Tibial artery (tissue), 4 donors: ENCODE measurements around the gene MBNL2.

Experiments
- DNase-seq, 2 donors: peaks; one replicate each; pipeline ENCODE4 v3.0.0-alpha.2; 2019
- H3K27ac ChIP-seq, 2 donors: fragments of 200-600 bp; sonication (generic) in 1 of 2; 1 replicate in 1 of 2; 2 replicates in 1 of 2; pipeline ENCODE4 v1.5.1; 2018 to 2019; ENCODE audit warnings: mild to moderate bottlenecking in 1 of 2
- H3K27me3 ChIP-seq, 2 donors: fragments of 200-600 bp; sonication (generic) in 1 of 2; one replicate each; pipeline versions ENCODE4 v1.5.1 to v1.6.0; 2016 to 2019
- H3K36me3 ChIP-seq, 3 donors: fragments of 200-600 bp; sonication (generic) in 2 of 3; one replicate each; pipeline ENCODE4 v1.5.1; 2016 to 2019; ENCODE audit warnings: mild to moderate bottlenecking in 2 of 3
- H3K4me1 ChIP-seq, 4 donors: fragments of 200-600 bp; sonication (generic) in 2 of 4; 1 replicate in 3 of 4; 2 replicates in 1 of 4; pipeline ENCODE4 v1.5.1; 2016 to 2019
- H3K4me3 ChIP-seq, 2 donors: fragments of 200-600 bp; sonication (generic) in 1 of 2; 1 replicate in 1 of 2; 2 replicates in 1 of 2; pipeline ENCODE4 v1.5.1; 2018 to 2019; ENCODE audit warnings: mild to moderate bottlenecking in 2 of 2
- H3K9me3 ChIP-seq, 3 donors: fragments of 200-600 bp; sonication (generic) in 1 of 3; one replicate each; pipeline ENCODE4 v1.5.1; 2016 to 2019
- intact Hi-C: fragments of 100-400 bp; cut with DNase I; formaldehyde crosslinking; loops from one replicate; pipeline ENCODE4 v1.15.0; 2023; ENCODE audit warnings: low total_unique reads
- TF ChIP-seq, protein P1 (sequence below), 2 experiments: fragments of 200-600 bp in 1 of 2; fragments of 450-650 bp in 1 of 2; IDR thresholded peaks; one replicate each; pipeline ENCODE4 v1.5.1; 2017 to 2019; ENCODE audit warnings: antibody characterized with exemption in 2 of 2, mild to moderate bottlenecking in 1 of 2, moderate library complexity in 1 of 2

MBNL2 gene

DNA sequence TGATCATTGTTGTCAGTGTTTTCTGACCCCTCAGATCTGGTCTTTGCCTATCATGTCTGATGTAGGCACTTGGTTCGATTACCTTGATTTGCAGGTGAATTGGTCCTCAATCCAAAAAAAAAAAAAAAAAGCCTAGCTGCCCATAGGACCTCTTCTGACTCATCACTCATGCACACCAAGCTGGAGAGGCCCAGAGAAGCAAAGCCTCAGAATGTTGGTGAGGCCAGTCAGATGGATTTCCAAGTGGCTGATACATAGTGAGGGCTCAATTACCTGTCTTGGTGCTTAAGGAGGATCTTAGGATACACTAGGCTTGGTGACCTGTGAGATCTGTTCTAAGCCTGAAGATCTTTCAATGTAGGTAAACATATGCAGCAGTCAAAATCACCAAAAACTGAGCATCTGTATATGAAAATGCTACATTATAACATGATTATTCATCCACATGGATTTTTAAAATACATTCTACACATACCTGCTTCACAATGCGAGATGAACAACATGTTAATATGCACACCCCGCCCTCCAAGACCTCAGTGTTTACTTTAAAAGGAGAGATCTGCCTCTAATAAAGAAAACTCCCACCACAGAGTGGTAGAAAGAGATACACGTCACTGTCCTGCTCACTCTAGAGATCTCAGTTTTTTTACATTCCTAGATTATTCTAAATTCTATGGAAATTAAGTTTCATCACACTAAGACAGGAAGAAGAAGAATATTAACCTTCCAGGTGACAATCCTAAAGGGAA is 132.0 kb downstream of the MBNL2 start:
- Histone ChIP-seq H3K27ac (no peak overlapping the region), H3K9me3 (no peaks in the 10 kb centered on the region), H3K36me3 (peaks cover 27 to 51% (median 40%) of the 10 kb centered on the region in 3 donors), H3K27me3 (no peaks in the 10 kb centered on the region), H3K4me3 (no peak overlapping the region), H3K4me1 (peaks cover 0 to 42% (median 3%) of the 10 kb centered on the region in 4 donors)
- intact Hi-C loops = no loop called here
- no peak for DNase-seq
- TF ChIP-seq, protein P1, sequence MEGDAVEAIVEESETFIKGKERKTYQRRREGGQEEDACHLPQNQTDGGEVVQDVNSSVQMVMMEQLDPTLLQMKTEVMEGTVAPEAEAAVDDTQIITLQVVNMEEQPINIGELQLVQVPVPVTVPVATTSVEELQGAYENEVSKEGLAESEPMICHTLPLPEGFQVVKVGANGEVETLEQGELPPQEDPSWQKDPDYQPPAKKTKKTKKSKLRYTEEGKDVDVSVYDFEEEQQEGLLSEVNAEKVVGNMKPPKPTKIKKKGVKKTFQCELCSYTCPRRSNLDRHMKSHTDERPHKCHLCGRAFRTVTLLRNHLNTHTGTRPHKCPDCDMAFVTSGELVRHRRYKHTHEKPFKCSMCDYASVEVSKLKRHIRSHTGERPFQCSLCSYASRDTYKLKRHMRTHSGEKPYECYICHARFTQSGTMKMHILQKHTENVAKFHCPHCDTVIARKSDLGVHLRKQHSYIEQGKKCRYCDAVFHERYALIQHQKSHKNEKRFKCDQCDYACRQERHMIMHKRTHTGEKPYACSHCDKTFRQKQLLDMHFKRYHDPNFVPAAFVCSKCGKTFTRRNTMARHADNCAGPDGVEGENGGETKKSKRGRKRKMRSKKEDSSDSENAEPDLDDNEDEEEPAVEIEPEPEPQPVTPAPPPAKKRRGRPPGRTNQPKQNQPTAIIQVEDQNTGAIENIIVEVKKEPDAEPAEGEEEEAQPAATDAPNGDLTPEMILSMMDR (IDR thresholded peaks at IDR 0.05) = no peak

DNA sequence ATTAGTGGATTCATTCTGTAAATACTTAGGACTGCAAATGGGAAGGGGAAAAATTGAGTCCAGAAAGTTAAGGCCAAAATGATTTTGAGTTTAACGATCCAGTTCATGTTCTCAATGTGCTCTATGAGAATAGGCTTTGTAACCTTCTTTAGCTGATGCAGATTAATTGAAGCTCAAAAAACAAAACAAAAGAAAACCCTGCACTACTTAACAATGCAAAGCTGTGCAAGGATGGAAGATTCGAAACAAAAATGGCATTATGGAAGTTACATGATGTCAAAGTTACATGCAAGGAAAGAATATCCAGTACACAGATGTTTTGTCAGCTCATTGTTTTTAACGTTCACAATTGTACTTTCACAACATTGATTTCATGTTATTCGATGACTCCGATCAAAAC is 132.7 kb downstream of the MBNL2 start:
- no peaks in the 10 kb centered on the region for H3K27me3 ChIP-seq
- intact Hi-C loops = no loop called here
- TF ChIP-seq, protein P1 (IDR thresholded peaks at IDR 0.05) = no peak
- H3K36me3 ChIP-seq = peaks cover 20 to 44% (median 33%) of the 10 kb centered on the region in 3 donors
- no peak overlapping the region for H3K4me3 ChIP-seq
- DNase-seq = no peak
- H3K27ac ChIP-seq = no peak overlapping the region
- peaks cover 0 to 48% (median 4%) of the 10 kb centered on the region in 4 donors for H3K4me1 ChIP-seq
- H3K9me3 ChIP-seq = no peaks in the 10 kb centered on the region

DNA sequence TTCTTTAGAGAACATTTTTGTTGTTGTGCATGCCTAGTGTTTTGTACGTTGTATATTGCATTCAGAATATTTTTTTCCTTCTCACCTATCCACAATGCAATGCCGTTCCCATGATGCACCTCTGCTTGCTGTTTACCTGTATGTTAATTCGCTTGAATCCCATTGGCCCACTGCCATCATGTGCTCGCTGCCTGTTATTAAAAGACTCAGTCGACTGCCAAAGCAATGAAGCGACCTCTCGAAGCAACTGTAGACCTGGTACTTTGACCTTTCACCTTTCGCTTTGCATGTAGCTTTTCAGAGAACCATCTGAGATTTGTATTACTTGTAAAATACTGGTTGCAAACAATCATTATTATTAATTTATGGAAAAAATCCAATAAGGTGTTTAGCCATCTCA is 134.5 kb downstream of the MBNL2 start:
- Histone ChIP-seq H3K4me3 (no peak overlapping the region), H3K27me3 (no peaks in the 10 kb centered on the region), H3K27ac (no peak overlapping the region), H3K4me1 (peaks cover 0 to 48% (median 4%) of the 10 kb centered on the region in 4 donors), H3K36me3 (peaks cover 2 to 42% (median 15%) of the 10 kb centered on the region in 3 donors), H3K9me3 (no peaks in the 10 kb centered on the region)
- no peak for DNase-seq
- intact Hi-C loops = no loop called here
- TF ChIP-seq, protein P1 (IDR thresholded peaks at IDR 0.05) = no peak

DNA sequence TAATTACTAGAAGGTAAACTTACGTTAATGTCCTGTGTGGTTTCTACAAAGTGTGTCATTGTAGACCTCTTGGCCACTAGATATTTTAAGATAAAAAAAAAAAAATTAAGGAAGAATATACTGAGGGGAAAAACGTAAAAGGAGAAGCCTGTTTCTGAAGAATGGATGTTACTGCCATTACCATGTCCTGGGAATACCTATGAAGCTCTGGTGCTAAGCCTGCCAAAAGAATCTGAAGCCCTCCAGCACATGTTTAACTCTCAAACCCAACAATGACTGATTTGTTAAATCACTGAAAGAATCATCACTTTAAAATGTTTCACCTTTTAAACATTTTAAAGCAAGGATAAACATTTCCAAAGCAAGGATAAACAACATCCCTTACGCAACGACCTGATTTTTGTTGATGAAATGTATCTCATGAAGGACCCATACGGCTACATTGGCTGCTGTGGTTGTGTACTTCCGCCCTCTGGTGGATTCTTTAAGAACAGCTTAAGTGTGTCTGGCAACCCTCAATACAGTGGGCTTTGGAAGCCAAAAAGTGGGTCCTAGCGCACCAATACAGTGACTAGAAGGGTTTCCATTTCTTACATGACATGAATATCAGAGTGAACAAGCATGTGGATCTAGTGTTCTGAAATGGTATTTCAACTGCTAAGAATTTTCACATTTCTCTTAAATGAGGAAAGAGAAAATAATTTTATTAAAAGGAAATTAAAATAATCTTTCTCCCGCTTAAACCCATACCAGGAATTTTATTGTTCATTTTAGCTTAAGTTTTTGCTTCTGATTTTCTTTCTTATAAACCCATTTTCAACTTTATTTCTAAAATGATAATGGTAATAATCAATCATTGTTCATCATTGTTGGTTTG is 137.3 kb downstream of the MBNL2 start:
- intact Hi-C loops = loop anchor here (5.0 to 10.0 kb wide), 2 partner anchors 252 to 335 kb away; no protein-coding TSS in a partner anchor
- DNase-seq = peak in 1 of 2 donors; percentile 48

DNA sequence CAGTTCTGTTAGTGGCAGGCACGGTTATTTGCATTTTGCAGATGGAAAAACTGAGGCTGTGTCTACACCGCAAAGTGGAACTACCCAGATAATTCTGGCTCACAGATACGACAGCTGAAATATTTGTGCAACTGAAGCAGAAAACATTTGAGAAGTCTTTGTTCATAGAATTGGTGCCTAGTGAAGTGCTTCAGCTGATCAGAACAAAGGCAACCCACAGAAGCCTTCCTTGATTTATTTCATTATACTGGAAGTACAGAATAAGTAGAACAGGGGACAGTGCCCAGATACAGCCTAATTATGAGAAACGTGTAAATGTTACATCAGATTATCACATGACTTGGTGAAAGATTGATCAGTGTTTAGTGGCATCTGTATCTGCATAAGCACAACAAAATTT is 138.5 kb downstream of the MBNL2 start:
- no peaks in the 10 kb centered on the region for H3K9me3 ChIP-seq
- no peak overlapping the region for H3K4me3 ChIP-seq
- intact Hi-C loops = loop anchor here (5.0 to 10.0 kb wide), 2 partner anchors 253 to 336 kb away; no protein-coding TSS in a partner anchor
- TF ChIP-seq, protein P1 (IDR thresholded peaks at IDR 0.05) = no peak
- H3K4me1 ChIP-seq = peaks cover 0 to 17% (median 2%) of the 10 kb centered on the region in 4 donors
- no peak overlapping the region for H3K27ac ChIP-seq
- no peak for DNase-seq
- H3K27me3 ChIP-seq = no peaks in the 10 kb centered on the region
- peaks cover 0 to 49% (median 29%) of the 10 kb centered on the region in 3 donors for H3K36me3 ChIP-seq

More for the DNA sequence above, 137.3 kb downstream of the MBNL2 start:
- H3K4me3 ChIP-seq = no peak overlapping the region
- no peaks in the 10 kb centered on the region for H3K27me3 ChIP-seq
- TF ChIP-seq, protein P1 (IDR thresholded peaks at IDR 0.05) = peak; percentile 82 to 84
- H3K36me3 ChIP-seq = peaks cover 0 to 40% (median 19%) of the 10 kb centered on the region in 3 donors
- peak overlapping the region in 1 of 2 donors; percentile 10 for H3K27ac ChIP-seq
- peaks cover 0 to 27% (median 2%) of the 10 kb centered on the region in 4 donors for H3K4me1 ChIP-seq
- no peaks in the 10 kb centered on the region for H3K9me3 ChIP-seq
